Left hindlimb (tissue), 1 donor: Measurements from ENCODE around the gene TXNRD1.
"Not testable (repeated sequence)": the region's sequence is repeated elsewhere in the genome, so short reads cannot be mapped to it uniquely, and the experiment has no call there.

Experiments
- DNase-seq: peaks from one replicate; pipeline ENCODE4 v3.0.0-alpha.2; 2018

TXNRD1 gene

DNA sequence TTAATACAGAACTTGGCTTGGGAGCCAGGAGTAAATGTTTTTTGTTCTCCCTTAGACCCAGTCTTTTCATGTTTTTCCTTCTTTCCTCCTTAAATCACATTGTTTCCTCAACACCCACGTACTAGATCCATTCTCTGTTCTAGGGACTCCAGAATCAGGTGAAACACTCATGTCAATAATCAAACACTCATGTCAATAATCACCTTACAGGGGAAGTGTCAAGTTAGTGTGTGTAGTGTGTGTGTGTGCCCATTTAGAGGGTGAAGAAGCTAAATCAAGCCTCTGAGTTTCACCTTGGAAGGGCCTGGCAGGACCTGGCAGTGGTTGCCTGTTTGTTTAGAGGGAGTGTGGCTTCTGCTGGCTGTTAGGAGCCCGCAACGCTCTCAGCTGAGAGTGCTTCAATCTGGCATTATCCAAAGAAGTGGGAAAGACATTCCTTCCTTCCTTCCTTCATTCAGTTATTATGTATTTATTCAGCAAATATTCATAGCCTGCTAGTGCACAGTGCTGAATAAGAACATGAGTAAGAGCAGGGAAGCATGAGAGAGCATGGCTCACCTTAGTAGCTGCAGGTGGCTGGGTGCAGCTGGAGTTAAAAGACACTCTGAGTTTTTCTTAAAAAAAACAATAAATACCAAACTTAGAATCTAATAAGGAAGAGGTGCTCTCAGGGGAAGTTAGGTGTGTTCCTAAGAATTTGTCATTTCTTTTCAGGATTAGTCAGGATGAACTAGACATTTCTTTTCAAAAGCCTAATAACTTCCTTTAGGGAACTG, 70.3 kb downstream of the TXNRD1 start:
- DNase-seq, result no peak

DNA sequence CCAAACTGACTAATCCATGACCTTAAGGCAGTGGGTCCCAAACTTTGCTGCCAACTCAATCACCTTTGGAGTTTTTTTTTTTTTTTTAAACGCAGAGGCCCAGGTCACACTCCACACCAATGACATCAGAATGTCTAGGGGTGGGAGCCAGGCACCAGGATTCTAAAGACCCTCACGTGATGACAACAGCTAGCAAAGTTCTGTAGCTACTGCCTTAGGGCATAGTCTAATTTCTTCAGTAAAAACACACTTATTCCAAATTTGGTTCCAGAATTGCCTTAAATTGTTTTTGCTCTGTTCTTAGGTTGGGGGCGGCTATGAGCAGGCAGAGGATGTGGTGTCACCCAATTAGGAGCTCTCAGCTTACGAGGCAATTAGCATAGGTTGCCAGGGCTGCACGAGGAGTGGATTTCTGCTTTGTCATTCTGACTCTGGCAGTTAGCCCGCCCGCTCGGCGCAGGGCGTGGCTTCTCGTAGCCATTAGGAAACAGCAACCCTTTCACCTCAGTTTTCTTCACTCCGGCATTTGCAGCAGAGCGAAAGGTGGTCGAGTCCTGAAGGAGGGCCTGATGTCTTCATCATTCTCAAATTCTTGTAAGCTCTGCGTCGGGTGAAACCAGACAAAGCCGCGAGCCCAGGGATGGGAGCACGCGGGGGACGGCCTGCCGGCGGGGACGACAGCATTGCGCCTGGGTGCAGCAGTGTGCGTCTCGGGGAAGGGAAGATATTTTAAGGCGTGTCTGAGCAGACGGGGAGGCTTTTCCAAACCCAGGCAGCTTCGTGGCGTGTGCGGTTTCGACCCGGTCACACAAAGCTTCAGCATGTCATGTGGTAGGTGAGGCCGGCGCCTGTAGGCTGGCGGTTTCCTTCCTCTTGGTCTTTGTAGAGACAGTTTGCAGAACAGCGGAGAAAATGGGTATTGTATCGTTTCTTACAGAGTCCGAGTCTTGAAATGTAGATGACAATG, 71.2 kb downstream of the TXNRD1 start:
- peak; percentile 91 for DNase-seq

DNA sequence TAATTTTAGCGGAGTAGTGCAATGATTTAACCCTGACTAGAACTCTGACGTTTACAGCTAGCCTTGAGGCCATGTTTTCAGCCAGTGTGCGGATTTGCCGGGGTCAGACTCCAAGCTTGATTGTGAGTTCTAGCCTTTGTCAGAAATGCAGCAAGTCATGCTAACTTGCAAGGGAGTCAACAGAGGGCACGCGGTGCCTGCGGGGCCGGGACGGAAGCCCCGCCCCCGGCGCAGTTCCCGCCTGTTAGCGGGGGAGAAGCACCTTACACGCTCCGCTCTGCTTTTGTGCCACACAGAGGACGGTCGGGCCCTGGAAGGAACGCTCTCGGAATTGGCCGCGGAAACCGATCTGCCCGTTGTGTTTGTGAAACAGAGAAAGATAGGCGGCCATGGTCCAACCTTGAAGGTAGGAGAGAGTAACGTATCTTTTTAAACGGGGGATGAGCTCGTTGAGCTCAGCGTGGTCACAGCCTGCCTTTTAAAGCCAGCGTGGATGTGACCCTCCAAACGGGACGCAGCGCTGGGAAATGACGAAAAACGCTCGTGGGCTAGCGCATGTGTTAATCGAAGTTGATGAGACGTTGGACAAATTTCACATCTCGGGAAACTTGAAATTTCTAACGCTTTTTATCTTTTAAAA, 73.2 kb downstream of the TXNRD1 start:
- peak; percentile 87 for DNase-seq

DNA sequence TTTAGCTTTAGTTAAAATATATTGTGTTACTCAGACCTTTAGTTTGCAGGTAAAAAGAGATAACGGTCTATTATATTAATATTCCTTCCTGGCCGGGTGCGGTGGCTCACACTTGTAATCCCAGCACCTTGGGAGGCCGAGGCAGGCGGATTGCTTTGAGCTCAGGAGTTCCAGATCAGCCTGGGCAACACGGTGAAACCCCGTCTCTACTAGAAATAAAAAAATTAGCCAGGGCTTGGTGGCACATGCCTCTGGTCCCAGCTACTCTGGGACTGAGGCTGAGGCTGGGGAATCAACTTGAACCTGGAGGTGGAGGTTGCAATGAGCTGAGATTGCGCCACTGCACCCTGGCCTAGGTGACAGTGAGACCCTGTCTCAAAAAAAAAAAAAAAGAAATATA, 74.7 kb downstream of the TXNRD1 start:
- DNase-seq, result no peak

DNA sequence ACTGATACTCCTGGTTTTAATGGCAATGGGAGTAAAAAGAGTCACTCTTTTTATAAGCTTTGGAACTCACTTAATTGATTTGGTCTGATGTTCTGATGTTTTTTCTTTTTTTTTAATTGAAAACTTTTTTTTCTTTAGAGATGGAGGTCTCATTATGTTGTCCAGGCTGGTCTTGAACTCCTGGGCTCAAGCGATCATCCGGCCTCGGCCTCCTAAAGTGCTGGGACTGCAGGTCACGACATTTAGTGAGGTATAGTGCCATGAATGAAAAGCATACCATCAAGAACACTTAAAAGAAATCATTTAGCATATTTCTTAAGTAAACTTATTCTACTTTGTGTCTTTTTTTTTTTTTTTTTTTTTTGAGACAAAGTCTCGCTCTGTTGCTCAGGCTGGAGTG, 75.3 kb downstream of the TXNRD1 start:
- DNase-seq, result no peak

DNA sequence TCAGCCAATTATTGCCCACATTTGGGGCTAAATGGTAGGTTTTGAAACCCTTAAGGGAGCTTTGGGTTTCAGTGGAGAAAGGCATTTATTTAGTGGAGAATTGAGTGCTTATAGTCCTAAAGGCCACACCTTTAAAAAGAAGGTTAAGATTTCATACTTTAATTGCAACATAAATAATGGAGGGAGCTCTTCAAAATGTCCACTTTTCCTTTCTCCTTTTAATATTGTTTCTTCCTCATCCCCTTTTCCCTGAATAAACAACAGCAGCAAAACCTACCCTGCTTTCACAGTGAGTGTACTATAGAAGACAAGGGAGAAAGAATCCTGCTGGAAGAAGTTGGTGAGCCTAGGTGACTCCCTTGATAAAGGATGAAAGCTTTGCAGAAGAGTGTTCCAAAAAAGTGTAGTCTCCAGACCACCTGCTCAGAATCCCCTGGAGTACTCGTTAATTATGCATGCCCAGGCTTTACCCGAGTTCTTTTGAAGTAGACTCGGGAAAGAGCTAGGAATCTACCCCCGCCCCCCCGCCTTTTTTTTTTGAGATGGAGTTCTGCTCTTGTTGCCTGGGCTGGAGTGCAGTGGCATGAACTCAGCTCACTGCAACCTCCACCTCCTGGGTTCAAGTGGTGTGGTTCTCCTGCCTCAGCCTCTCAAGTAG, 76.4 kb downstream of the TXNRD1 start:
- no peak for DNase-seq

DNA sequence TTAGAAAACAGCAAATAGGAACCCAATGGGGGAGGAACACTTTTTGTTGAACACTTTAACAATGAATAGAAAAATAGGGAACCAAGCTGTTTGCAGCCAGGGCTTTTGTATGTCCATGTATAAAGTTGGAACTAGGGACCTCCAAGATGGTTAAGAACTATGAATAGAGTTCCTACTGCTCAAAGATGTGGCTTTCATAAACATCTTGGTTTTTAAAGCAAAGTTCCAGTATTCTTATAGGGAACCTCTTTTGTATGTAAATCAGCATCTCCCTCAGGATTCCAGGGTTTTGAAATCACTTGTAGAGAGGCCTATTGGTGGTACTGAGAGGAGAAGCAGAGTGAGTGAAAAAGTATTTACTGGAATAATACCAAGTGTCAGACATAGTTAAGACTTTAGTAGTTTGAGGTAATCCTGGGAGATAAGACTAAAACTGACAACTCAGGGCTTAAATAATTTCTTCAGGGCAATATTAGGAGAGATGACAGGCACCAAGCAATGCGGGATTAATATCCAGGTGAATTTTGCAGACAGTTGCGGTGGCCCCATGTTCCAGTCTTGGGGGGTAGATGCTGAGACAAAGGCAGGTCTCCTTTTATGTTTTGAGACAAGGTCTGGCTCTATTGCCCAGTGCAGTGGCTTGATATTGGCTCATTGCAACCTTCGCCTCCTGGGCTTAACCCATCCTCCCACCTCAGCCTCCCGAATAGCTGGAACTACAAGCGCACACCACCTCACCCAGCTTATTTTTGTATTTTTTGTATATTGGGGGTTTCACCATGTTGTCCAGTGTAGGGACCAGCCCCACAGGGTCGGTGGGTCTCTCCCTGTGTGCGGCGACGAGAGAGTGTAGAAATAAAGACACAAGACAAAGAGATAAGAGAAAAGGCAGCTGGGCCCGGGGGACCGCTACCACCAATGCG, 77.6 kb downstream of the TXNRD1 start:
- no peak for DNase-seq

DNA sequence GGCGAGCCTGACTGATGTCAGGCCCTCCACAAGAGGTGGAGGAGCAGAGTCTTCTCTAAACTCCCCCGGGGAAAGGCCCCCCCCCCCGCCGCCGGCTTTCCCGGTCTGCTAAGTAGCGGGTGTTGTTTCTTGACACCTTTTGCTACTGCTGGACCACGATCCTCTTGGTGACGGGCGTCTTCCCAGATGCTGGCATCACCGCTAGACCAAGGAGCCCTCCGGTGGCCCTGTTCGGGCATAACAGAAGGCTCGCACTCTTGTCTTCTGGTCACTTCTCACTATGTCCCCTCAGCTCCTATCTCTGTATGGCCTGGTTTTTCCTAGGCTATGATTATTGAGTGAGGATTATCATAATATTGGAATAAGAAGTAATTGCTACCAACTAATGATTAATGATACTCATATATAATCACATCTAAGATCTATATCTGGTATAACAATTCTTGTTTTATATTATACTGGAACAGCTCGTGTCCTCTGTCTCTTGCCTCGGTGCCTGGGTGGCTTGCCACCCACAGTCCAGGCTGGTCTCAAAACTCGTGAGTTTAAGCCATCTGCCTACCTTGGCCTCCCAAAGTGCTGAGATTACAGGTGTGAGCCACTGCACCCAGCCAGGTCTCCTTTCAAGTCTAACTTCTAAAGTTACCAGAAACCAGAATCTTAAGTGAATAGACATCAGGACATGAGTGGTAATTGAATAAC, 78.7 kb downstream of the TXNRD1 start:
- DNase-seq, result not testable (repeated sequence)

DNA sequence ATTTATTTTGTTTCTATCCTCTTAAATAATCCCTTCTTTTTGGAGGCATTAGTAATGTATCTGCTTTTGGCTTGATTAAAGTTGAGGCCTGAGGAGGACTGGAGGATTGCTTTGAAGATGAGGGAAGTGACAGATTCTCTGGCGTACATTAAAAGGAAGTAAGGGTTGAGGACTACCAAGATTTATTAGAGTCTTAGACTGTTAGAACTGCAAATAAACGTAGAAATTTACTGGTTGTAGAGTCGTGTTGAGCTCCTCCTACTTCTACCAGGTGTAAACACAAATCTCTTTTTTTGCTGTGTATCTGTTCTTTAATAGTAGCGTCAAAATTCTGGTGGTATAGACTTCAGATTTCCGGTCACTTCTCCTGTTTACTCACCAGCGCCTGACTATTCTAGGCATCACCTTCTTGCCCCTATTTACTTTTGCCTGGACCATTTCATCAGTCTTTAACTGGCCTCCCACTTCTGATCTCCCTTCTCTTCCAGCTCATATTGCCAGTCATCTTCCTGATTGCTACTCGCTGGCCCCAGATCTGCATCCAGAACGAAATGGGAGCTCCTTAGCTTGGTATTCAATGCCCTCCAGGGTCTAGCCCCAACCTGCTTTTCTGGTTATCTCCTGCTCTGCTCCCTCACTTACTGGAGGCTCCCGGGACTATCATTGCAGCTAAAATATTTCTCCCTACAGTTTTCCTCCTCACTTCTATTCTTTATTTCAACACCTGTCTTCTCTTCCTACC, 79.5 kb downstream of the TXNRD1 start:
- no peak for DNase-seq

DNA sequence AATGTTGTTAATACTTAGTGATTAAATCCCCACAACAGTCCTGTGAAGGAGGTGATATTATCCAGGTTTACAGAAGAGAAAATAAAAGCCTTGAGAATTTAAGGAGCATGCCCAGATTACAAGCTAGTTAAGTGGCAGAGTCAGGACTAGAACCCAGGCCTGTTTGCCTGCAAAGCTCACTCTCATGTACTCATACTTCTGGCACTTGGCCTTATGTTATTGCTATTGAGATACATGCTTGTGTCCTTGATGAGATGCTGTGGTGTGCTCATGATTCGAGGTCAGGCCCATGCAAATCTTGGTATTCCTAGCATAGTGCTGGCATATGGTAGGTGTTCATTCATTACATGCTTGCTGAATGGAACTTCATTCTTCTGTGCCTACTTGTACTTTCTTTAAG, 80.4 kb downstream of the TXNRD1 start:
- no peak for DNase-seq

DNA sequence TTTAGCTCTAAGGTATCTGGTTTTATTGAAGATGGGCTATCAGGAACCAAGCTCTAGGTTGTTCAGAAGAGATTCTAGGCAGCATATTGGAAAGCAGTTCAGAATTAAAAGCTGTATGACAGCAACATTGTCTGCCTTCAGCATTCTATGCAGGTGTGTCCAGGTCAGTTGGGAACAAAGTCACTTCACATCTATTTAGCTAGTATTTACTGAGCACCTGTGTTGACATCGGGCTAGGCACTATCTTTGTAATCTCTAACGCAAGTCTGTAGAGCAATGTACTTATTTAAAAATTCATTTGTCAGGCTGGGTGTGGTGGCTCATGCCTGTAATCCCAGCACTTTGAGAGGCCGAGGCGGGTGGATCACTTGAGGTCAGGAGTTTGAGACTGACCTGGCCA, 81.1 kb downstream of the TXNRD1 start:
- no peak for DNase-seq

DNA sequence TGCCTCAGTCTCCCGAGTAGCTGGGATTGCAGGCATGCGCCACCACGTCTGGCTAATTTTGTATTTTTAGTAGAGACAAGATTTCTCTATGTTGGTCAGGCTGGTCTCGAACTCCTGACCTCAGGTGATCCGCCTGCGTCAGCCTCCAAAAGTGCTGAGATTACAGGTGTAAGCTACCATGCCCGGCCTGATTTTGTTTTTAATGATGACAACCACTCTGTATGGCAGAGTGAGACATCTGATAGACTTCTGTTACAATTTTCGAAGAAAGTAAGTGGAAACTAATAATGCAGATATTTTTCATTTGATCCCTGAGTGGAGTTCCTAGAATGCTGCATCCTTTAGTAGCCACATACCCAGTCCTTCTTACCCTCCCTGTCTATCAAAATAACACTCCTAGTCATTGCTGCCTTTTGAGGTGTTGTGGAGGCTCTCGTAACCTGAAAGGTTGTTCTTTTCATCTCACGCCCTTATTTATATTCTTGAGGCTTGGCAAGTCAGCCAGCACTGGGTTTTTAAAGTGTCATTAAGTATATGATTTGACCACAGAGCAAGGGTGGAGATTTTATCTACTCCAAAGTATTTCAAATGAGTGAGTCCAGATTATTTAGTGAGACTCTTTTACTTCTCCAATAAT, 82.0 kb downstream of the TXNRD1 start:
- DNase-seq, result no peak

DNA sequence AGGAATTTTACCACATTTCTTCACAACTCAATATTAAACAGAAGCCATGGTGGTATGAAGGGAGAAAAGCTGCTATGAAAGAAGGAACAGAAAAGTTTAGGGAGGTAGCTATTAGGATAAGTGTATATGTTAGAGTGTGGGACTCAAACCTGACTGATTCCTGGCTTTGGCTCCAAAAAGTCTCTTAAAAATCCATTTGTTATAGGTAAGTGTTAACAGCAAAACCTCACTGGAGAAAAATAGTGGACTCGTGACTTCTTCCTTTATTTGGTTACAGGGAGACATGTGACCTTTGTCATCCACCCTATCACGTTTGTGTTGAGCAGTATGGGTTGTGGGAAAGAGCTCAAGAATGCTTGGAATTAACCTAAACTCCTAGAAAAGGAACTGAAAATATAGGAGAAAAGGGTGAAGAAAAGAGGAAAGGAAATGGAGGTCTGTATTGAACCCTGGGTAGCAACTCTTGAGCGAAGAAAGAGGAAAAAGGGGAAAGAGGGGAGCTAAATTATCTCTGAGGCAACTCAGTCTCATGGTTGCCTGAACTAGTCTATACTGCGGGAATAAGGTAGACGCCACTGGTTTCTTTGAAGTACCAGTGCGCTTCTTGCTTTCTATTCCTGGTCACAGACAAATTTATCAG, 84.4 kb downstream of the TXNRD1 start:
- DNase-seq, result no peak

DNA sequence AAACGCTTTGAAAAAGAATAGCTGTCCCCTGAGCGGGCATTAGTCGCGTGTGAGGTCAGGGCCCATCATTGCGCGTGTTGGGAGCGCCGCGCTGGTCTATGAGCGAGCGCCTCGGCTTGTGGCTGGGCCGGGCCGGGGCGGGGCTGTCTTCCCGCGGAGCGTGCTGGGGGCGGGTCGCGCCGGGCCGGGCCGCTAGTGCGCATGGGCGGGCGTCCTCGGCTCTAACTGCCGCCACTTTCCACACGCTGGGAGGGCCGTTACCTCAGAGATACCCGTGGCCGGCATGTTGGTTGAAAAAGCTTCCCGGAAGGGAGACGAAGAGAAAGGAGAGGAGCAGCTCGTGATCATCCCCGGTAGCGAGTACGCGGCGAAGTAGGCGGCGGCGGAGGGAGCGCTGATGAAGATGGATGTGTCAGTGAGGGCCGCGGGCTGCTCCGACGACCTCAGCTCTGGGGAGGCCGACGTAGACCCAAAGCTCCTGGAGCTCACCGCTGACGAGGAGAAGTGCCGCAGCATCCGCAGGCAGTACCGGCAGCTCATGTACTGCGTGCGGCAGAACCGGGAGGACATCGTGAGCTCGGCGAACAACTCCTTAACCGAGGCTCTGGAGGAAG, 88.1 kb downstream of the TXNRD1 start, which contains the start of gene EID3:
Gene EID3 (plus strand): TSS at position 202 of the 614 bp plus-strand sequence. CDS start 196 bp downstream, at position 398.
- DNase-seq, result peak; percentile 93

DNA sequence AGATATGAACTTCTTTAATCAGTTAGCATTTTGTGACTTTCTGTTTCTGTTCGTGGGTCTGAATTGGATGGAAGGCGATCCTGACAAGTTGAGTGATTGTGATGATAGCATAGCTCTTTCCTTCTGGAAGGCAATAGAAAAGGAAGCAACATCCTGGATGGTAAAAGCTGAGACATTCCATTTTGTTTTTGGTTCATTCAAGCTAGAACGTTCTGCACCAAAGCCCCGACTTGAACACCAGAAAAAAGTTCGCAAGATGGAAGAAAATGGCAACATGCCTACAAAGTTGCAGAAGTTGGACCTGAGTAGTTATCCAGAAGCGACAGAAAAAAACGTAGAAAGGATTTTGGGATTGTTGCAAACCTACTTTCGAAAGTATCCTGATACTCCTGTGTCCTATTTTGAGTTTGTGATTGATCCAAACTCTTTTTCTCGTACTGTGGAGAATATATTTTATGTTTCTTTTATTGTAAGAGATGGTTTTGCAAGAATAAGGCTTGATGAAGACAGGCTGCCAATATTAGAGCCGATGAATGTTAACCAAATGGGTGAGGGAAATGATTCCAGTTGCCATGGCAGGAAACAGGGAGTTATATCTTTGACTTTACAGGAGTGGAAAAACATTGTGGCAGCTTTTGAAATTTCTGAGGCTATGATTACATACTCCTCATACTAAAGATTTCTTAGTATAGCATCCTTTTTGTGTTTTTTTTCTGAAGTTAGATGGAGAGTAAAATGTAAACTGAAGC, 88.9 kb downstream of the TXNRD1 start:
- DNase-seq, result no peak

DNA sequence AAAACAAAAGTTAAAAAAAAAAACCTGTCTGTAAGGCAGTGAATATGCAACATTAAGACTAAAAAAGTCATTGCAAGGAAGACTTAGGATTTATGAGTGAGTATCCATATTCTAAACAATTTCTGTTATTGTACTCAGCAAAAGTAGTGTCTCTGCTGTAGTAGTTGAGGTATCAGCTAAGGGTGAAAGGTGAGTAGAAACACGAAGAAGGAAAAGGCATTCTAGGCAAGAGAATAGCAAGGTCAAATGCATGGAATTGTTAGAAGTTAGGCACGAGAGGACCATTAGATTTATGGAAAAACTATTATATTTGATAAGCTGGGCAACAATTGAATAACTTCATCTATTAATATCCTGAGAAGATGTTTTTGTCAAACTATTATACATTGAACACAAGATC, 89.8 kb downstream of the TXNRD1 start:
- no peak for DNase-seq

DNA sequence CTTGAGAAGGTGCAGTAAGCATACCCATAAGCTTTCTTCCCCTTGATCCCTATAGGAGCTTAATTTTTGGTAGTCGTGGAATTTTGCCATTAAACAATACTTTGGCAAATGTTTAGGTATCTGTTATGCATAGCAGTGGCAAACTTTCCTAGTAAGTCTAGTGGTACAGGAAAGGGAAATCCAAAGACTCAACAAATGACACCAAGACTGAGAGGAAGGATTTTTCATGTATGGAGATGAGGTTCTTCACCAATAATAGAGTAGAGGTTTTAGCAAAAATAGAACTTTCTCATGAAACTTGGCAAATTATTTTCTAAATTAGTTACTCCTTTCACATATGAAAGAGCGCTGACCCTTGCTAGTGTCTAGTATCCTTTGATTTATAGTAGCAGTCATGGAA, 90.8 kb downstream of the TXNRD1 start:
- no peak for DNase-seq
